IMR-90 (cell line): ENCODE measurements around the gene ISCA1. TPM values are rescaled to one million over a fixed set of nuclear protein-coding genes. Genes with fewer than 3 reads are reported as not detected.

Experiments
- ATAC-seq: fragments of 200-7000 bp; cut with Tn5 transposase; 2 replicates; pipeline ENCODE4 v1.9.1; 2020; ENCODE audit warnings: low read depth, mild to moderate bottlenecking, moderate library complexity
- BruUV-seq: library from RNA; stranded (reverse); fragments of 400-500 nt; replicated peaks from 2 replicates; lab custom pipeline; 2021; lab: Mats Ljungman, UMichigan
- CTCF ChIA-PET: fragments of 300-600 bp; formaldehyde crosslinking; extraction: SDS; loops from one replicate; lab custom pipeline; 2021; ENCODE audit warnings: antibody characterized with exemption; lab: Yijun Ruan, JAX
- POLR2A ChIA-PET: fragments of 300-600 bp; sonication (Branson Sonifier 250); formaldehyde crosslinking; loops from one replicate; lab custom pipeline; 2022; ENCODE audit warnings: antibody characterized with exemption; ENCODE audit not compliant: unreplicated experiment; lab: Charles Lee
- DNase-seq: peaks from one replicate; pipeline ENCODE4 v3.0.0; 2013
- H2AFZ ChIP-seq: replicated peaks from 2 replicates; pipeline ENCODE3; 2013; ENCODE audit warnings: low read length, mild to moderate bottlenecking; ENCODE audit not compliant: poor library complexity
- H2AK5ac ChIP-seq: 2 replicates; pipeline ENCODE4 v1.6.1; 2013; ENCODE audit warnings: low read depth, low read length, inconsistent platforms
- H2AK9ac ChIP-seq: replicated peaks from 2 replicates; pipeline ENCODE3; 2013; ENCODE audit warnings: mild to moderate bottlenecking, low read depth, low read length, moderate library complexity; ENCODE audit not compliant: poor library complexity
- H2BK120ac ChIP-seq: 2 replicates; pipeline ENCODE4 v1.6.1; 2013; ENCODE audit warnings: low read depth, low read length, inconsistent platforms
- H2BK15ac ChIP-seq: 3 replicates; pipeline ENCODE4 v1.6.1; 2013; ENCODE audit warnings: low read depth, low read length, inconsistent platforms
- H2BK20ac ChIP-seq: 2 replicates; pipeline ENCODE4 v1.6.1; 2013; ENCODE audit warnings: low read depth, mild to moderate bottlenecking, inconsistent platforms, low read length, moderate library complexity
- H2BK5ac ChIP-seq: 2 replicates; pipeline ENCODE4 v1.6.1; 2013; ENCODE audit warnings: mild to moderate bottlenecking, low read depth, low read length, inconsistent platforms; ENCODE audit not compliant: poor library complexity, severe bottlenecking
- H3K14ac ChIP-seq: replicated peaks from 2 replicates; pipeline ENCODE4 v1.6.1; 2013; ENCODE audit warnings: low read depth, low read length, inconsistent platforms
- H3K18ac ChIP-seq: 2 replicates; pipeline ENCODE4 v1.6.1; 2013; ENCODE audit warnings: low read depth, low read length, control low read depth
- H3K23ac ChIP-seq: 2 replicates; pipeline ENCODE4 v1.6.1; 2013; ENCODE audit warnings: low read depth, low read length, inconsistent platforms
- H3K27ac ChIP-seq: 2 replicates; pipeline ENCODE4 v1.5.1; 2013; ENCODE audit warnings: mild to moderate bottlenecking, control low read depth, low read length; ENCODE audit not compliant: insufficient read depth
- H3K27me3 ChIP-seq: 2 replicates; pipeline ENCODE4 v1.6.1; 2013; ENCODE audit warnings: low read length; ENCODE audit not compliant: control insufficient read depth, insufficient read depth
- H3K36me3 ChIP-seq: 2 replicates; pipeline ENCODE4 v1.6.1; 2013; ENCODE audit warnings: low read length, mixed read lengths; ENCODE audit not compliant: control insufficient read depth, insufficient read depth
- H3K4ac ChIP-seq: 2 replicates; pipeline ENCODE4 v1.6.1; 2013; ENCODE audit warnings: low read depth, low read length, inconsistent platforms
- H3K4me1 ChIP-seq: 2 replicates; pipeline ENCODE4 v1.6.1; 2013; ENCODE audit warnings: low read length, mixed read lengths; ENCODE audit not compliant: control insufficient read depth, insufficient read depth
- H3K4me2 ChIP-seq: 2 replicates; pipeline ENCODE4 v1.6.1; 2013; ENCODE audit warnings: low read depth, mild to moderate bottlenecking, control low read depth, low read length, moderate library complexity
- H3K4me3 ChIP-seq: 2 replicates; pipeline ENCODE4 v1.5.1; 2013; ENCODE audit warnings: low read depth, mild to moderate bottlenecking, control low read depth, low read length, moderate library complexity; ENCODE audit not compliant: insufficient read depth
- H3K56ac ChIP-seq: 2 replicates; pipeline ENCODE4 v1.6.1; 2013; ENCODE audit warnings: low read length, inconsistent platforms; ENCODE audit not compliant: insufficient read depth; ENCODE audit errors: extremely low read depth
- H3K79me1 ChIP-seq, 2 experiments: 2 replicates each; pipeline ENCODE4 v1.6.1; 2013; ENCODE audit warnings: low read length in 2 of 2, inconsistent platforms in 1 of 2, low read depth in 1 of 2
- H3K9ac ChIP-seq: 2 replicates; pipeline ENCODE4 v1.6.1; 2013; ENCODE audit warnings: low read depth, low read length, control low read depth
- H3K9me1 ChIP-seq: 2 replicates; pipeline ENCODE4 v1.6.1; 2013; ENCODE audit warnings: low read length, inconsistent platforms; ENCODE audit not compliant: insufficient read depth
- H3K9me3 ChIP-seq: 2 replicates; pipeline ENCODE4 v1.6.1; 2013; ENCODE audit warnings: low read length; ENCODE audit not compliant: control insufficient read depth, insufficient read depth
- H4K20me1 ChIP-seq: 2 replicates; pipeline ENCODE4 v1.6.1; 2013; ENCODE audit warnings: low read length, inconsistent platforms; ENCODE audit not compliant: insufficient read depth
- H4K5ac ChIP-seq: 2 replicates; pipeline ENCODE4 v1.6.1; 2013; ENCODE audit warnings: mild to moderate bottlenecking, low read depth, low read length, control low read depth
- H4K8ac ChIP-seq, 2 experiments: 2 replicates each; pipeline ENCODE4 v1.6.1; 2013; ENCODE audit warnings: low read depth in 2 of 2, low read length in 2 of 2, control low read depth in 1 of 2, inconsistent platforms in 1 of 2
- H4K91ac ChIP-seq: 2 replicates; pipeline ENCODE4 v1.6.1; 2013; ENCODE audit warnings: low read depth, low read length, inconsistent platforms; ENCODE audit not compliant: insufficient read depth
- BHLHE40 ChIP-seq: fragments of 150-350 bp; IDR thresholded peaks from 2 replicates; pipeline ENCODE4 v1.6.1; 2016; ENCODE audit warnings: mild to moderate bottlenecking, low read depth, low read length
- POLR2A ChIP-seq: IDR thresholded peaks from 2 replicates; pipeline ENCODE4 v1.6.1; 2012; ENCODE audit warnings: mild to moderate bottlenecking, low read depth, low read length
- RFX5 ChIP-seq: IDR thresholded peaks from 2 replicates; pipeline ENCODE4 v1.8.0; 2012; ENCODE audit warnings: low read depth, mild to moderate bottlenecking, low read length, moderate library complexity
- WGBS, 2 experiments: methylation state at CpG; one replicate each; pipeline versions ENCODE4 v1.1.5 to v1.1.7; 2013; ENCODE audit warnings: missing lambda C conversion rate in 2 of 2; ENCODE audit not compliant: insufficient read length in 1 of 2; ENCODE audit errors: extremely low coverage in 2 of 2; 5-methylcytosine and 5-hydroxymethylcytosine counted together
- dilution Hi-C: fragments of 300-500 bp; cut with HindIII; formaldehyde crosslinking; loops from one replicate; pipeline ENCODE4 v1.14.3; 2018; ENCODE audit warnings: low sequenced_read_pairs; ENCODE audit not compliant: unreplicated experiment
- in situ Hi-C: fragments of 300-500 bp; cut with MboI; formaldehyde crosslinking; loops from 3 replicates; pipeline ENCODE4 v1.14.3; 2019; ENCODE audit warnings: low sequenced_read_pairs, inconsistent platforms, mixed read lengths
- intact Hi-C: fragments of 100-400 bp; cut with micrococcal nuclease; formaldehyde crosslinking; loops from 2 replicates; pipeline ENCODE4 v1.10.0; 2022
- polyA plus RNA-seq, 3 experiments: library from polyadenylated mRNA; depleted of rRNA; stranded (reverse); fragments of >200 nt; gene quantifications; 2 replicates each; pipeline ENCODE4 v1.2.3, GENCODE V29; 2012; ENCODE audit warnings: low replicate concordance in 1 of 3
- total RNA-seq: library from RNA; depleted of rRNA; stranded (reverse); fragments of >200 nt; gene quantifications from 2 replicates; pipeline ENCODE4 v1.2.3, GENCODE V29; 2012

Gene ISCA1
- total and polyA plus RNA-seq, 2 of the 4 experiments (the other 2 are of a cell fraction): 14.7 to 15.1 TPM

DNA sequence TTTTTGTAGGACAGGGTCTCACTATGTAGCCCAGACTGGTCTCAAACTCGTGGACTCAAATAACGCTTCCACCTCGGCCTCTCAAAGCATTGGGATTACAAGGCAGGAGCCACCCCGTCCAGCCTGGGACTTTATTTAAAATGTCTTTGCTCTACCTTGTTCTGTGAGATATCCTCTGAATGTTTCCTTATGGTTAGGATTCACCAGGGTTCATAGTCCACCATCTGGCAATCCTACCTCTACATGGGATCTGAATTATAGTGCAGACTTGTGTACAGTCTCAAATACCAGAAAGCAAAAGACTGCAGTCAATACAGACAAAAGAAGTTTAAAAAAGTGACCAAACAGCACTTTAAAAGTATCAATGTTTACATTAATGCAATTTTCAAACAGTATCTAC lies 10.1 kb downstream of the ISCA1 start:
- no peak for ATAC-seq
- dilution Hi-C loops: no loop called here
- BruUV-seq: no TSS peak
- Histone ChIP-seq H3K9ac (no peak overlapping the region), H2BK15ac (no peak overlapping the region), H3K9me1 (no peaks in the 10 kb centered on the region; the same call in 1 of the 2 replicates), H3K36me3 (peaks cover 18% of the 10 kb centered on the region), H3K9me3 (no peaks in the 10 kb centered on the region), H3K4me2 (no peak overlapping the region), H2AK9ac (no peak overlapping the region), H3K4me3 (no peak overlapping the region), H4K20me1 (peaks cover 6% of the 10 kb centered on the region; the same call in 1 of the 2 replicates), H3K79me1 (peaks cover 17 to 46% of the 10 kb centered on the region in 2 experiments), H2BK120ac (no peak overlapping the region), H3K56ac (no peak overlapping the region), H2AK5ac (no peak overlapping the region), H4K91ac (no peak overlapping the region), H4K8ac (no peak overlapping the region), H3K27me3 (no peaks in the 10 kb centered on the region), H3K4ac (no peak overlapping the region), H3K27ac (no peak overlapping the region), H4K5ac (no peak overlapping the region), H3K4me1 (peaks cover 4% of the 10 kb centered on the region), H2BK5ac (no peak overlapping the region), H2BK20ac (no peak overlapping the region), H3K18ac (no peak overlapping the region), H2AFZ (no peak overlapping the region), H3K23ac (no peak overlapping the region), H3K14ac (no peak overlapping the region)
- POLR2A ChIA-PET: no interaction called here
- WGBS, 2 experiments: no CpG with 5 or more reads among the region's 4 CpGs
- TF ChIP-seq RFX5 (no peak), BHLHE40 (no peak), POLR2A (no peak)
- in situ Hi-C loops: no loop called here
- CTCF ChIA-PET: no interaction called here
- intact Hi-C loops: loop anchor here (10.0 kb wide), 1 partner anchor 227 kb away; no protein-coding TSS in a partner anchor
- DNase-seq: no peak
